ENCODE measurements around the gene CDKL1. TPM values are rescaled to one million over a fixed set of nuclear protein-coding genes. Genes with fewer than 3 reads are reported as not detected.

The CDKL1 gene
- total RNA-seq, 1 experiment from 2014 or later: 3.6 TPM

GRCh38 chr14:50343434-50343833 lies 53.2 kb downstream of the CDKL1 start (continued):
- TF ChIP-seq ZNF512 (CRISPR knock-in tag; IDR thresholded peaks at IDR 0.05; ENCODE audit: borderline replicate concordance) (no peak), ZNF121 (CRISPR knock-in tag; IDR thresholded peaks at IDR 0.05) (no peak), ZNF138 (CRISPR knock-in tag; conservative IDR thresholded peaks at IDR 0.05) (no peak), RORB (CRISPR knock-in tag; IDR thresholded peaks at IDR 0.05) (no peak), FOXP4 (CRISPR knock-in tag; IDR thresholded peaks at IDR 0.05) (no peak)

- Mint-ChIP-seq H3K27ac (peak overlapping the region; percentile 54; the same call in 1 of the 2 replicates), H3K36me3 (no peaks in the 10 kb centered on the region), H3K4me3 (no peak overlapping the region), H3K4me1 (peaks cover 11% of the 10 kb centered on the region), H3K9me3 (no peaks in the 10 kb centered on the region), H3K27me3 (ENCODE audit: low read depth) (no peaks in the 10 kb centered on the region)
- CTCF ChIA-PET: interaction anchor here (0.6 to 1.6 kb wide), 9 partner anchors 9 to 218 kb away, joined by 3 to 10 read pairs (median 4); partner anchors contain the start of genes ATL1, DMAC2L, L2HGDH and MAP4K5
- TF ChIP-seq AR (CRISPR knock-in tag; IDR thresholded peaks at IDR 0.05): no peak
- no peak for TF ChIP-seq ZNF396 (CRISPR knock-in tag; IDR thresholded peaks at IDR 0.05; ENCODE audit: borderline replicate concordance)
- no peak for TF ChIP-seq ATF3 (CRISPR knock-in tag; conservative IDR thresholded peaks at IDR 0.05)
- TF ChIP-seq FOXP1 (CRISPR knock-in tag; IDR thresholded peaks at IDR 0.05; ENCODE audit: borderline replicate concordance): no peak
- no peak for TF ChIP-seq ATF6 (CRISPR knock-in tag; IDR thresholded peaks at IDR 0.05)
- TF ChIP-seq MLX (CRISPR knock-in tag; IDR thresholded peaks at IDR 0.05): no peak
- no peak for TF ChIP-seq ZNF317 (CRISPR knock-in tag; IDR thresholded peaks at IDR 0.05; ENCODE audit: borderline replicate concordance, low read depth)
- no peak for TF ChIP-seq ATF2 (CRISPR knock-in tag; IDR thresholded peaks at IDR 0.05; ENCODE audit: borderline replicate concordance, low read depth)
- TF ChIP-seq SP1 (CRISPR knock-in tag; conservative IDR thresholded peaks at IDR 0.05): no peak
- no peak for TF ChIP-seq TP53 (CRISPR knock-in tag; IDR thresholded peaks at IDR 0.05)
- TF ChIP-seq ZBTB43 (CRISPR knock-in tag; IDR thresholded peaks at IDR 0.05): no peak
- TF ChIP-seq HMGXB4 (CRISPR knock-in tag; IDR thresholded peaks at IDR 0.05): no peak
- no peak for TF ChIP-seq E2F5 (CRISPR knock-in tag; IDR thresholded peaks at IDR 0.05)
- DNase-seq (ENCODE audit: low spot score) (peak; percentile 50), ATAC-seq (peak; percentile 82)
- POLR2A ChIA-PET: interaction anchor here (0.6 kb wide), 1 partner anchor 62 kb away, joined by 6 read pairs; no protein-coding TSS in a partner anchor
Measured at GRCh38 chr14:50342221-50343078, 54.2 kb downstream of the CDKL1 start.

All from WTC11 (cell line).